Cortex of kidney (tissue), 1 donor: ENCODE data around the gene CKAP4.

Experiments
- DNase-seq: peaks from one replicate; lab custom pipeline; 2025; lab: John Stamatoyannopoulos, UW

The CKAP4 gene

GRCh38 chr12:106239241-106239950 lies 8.4 kb downstream of the CKAP4 start:
- no peak for DNase-seq

GRCh38 chr12:106238146-106238545 lies 9.7 kb downstream of the CKAP4 start:
- no peak for DNase-seq

- no peak for DNase-seq
Observed at GRCh38 chr12:106235770-106236169, 12.1 kb downstream of the CKAP4 start.

GRCh38 chr12:106234449-106234848 lies 13.4 kb downstream of the CKAP4 start:
- DNase-seq: no peak

- no peak for DNase-seq
Observed at GRCh38 chr12:106233011-106233410, 14.8 kb downstream of the CKAP4 start.

- no peak for DNase-seq
Observed at GRCh38 chr12:106229036-106229591, 18.7 kb downstream of the CKAP4 start.

- DNase-seq: no peak
Observed at GRCh38 chr12:106228320-106228710, 19.5 kb downstream of the CKAP4 start.

GRCh38 chr12:106227641-106228319 lies 20.0 kb downstream of the CKAP4 start:
- no peak for DNase-seq

GRCh38 chr12:106226884-106227640 lies 20.8 kb downstream of the CKAP4 start:
- no peak for DNase-seq

GRCh38 chr12:106224355-106224706 lies 23.5 kb downstream of the CKAP4 start:
- no peak for DNase-seq

GRCh38 chr12:106223485-106224354 lies 24.1 kb downstream of the CKAP4 start:
- DNase-seq: no peak

- no peak for DNase-seq
Observed at GRCh38 chr12:106220536-106220935, 27.3 kb downstream of the CKAP4 start.

GRCh38 chr12:106219043-106219442 lies 28.8 kb downstream of the CKAP4 start:
- no peak for DNase-seq

GRCh38 chr12:106217706-106218105 lies 30.1 kb downstream of the CKAP4 start:
- no peak for DNase-seq

- DNase-seq: no peak
Observed at GRCh38 chr12:106214571-106214970, 33.2 kb downstream of the CKAP4 start.

- DNase-seq: no peak
Observed at GRCh38 chr12:106213662-106214061, 34.2 kb downstream of the CKAP4 start.

- no peak for DNase-seq
Observed at GRCh38 chr12:106211973-106212372, 35.8 kb downstream of the CKAP4 start.

- no peak for DNase-seq
Observed at GRCh38 chr12:106205208-106206069, 42.4 kb downstream of the CKAP4 start.

- no peak for DNase-seq
Observed at GRCh38 chr12:106204312-106204711, 43.5 kb downstream of the CKAP4 start.

GRCh38 chr12:106197906-106198623 lies 49.8 kb downstream of the CKAP4 start:
- DNase-seq: no peak
